Fibroblast of the conjunctiva (primary cell): ENCODE measurements around the gene OR8H1.

ENCODE experiments used
- DNase-seq: peaks from one replicate; pipeline ENCODE4 v3.0.0-alpha.2; 2010; ENCODE audit warnings: low read depth

OR8H1 gene, protein sequence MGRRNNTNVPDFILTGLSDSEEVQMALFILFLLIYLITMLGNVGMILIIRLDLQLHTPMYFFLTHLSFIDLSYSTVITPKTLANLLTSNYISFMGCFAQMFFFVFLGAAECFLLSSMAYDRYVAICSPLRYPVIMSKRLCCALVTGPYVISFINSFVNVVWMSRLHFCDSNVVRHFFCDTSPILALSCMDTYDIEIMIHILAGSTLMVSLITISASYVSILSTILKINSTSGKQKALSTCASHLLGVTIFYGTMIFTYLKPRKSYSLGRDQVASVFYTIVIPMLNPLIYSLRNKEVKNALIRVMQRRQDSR

DNA sequence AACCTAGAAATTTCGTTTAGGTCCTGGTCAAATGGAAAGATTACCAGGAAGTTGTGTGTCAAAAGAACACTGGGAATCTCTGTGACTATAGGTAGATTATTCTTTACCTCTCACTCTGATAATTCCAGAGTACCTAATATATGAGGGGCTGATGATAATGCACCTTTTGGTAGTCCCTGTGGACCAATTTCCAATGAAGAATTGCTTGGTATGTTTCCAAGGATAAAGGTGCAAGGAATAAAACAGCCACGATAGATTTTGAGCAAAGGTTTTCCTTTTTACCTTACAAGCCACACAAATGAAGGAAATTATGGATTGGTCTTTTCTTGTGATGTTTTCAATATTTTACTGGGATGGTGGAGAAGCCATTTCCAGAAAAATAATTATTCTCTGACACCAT is at the start of gene OR8H1:
TSS of gene OR8H1 (minus strand) at position 101 of the 400 bp plus-strand sequence. CDS start 1,192 bp downstream, outside the sequence.
- DNase-seq: no peak

DNA sequence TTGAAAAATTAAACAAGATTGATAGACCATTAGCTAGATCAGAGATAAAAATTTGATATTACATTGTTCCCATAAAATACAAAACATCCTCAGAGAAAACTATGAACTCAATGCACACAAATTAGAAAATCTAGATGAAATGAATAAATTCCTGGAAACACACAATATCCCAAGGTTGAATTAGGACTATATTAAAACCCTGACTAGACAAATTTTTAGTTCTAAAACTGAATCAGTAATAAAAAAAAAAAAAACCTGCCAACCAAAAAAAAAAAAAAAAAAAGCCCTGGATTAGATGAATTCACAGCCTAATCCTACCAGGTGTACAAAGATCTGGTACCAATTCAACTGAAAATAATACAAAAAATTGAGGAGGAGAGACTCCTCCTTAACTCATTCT is 48.2 kb upstream of the OR8H1 start:
- DNase-seq: no peak

DNA sequence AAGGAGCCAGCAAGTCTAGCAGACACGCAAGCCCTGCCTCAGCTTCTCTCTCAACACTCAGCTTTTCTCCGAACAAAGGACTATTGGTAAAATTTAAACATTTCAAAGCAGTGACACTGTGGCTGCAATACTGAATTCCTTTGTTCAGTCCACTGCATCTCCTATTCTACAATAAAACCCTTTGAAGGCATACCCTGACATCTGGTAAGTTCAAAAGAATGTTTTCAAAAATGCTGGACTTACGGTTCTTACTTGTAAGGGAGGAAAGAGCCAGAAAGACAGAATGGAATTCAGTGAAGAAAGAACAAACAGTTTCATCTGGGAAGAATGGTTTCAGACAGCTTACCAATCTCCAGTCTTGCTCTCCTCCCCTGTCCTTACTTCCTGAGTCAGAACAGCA is 41.1 kb upstream of the OR8H1 start:
- no peak for DNase-seq

DNA sequence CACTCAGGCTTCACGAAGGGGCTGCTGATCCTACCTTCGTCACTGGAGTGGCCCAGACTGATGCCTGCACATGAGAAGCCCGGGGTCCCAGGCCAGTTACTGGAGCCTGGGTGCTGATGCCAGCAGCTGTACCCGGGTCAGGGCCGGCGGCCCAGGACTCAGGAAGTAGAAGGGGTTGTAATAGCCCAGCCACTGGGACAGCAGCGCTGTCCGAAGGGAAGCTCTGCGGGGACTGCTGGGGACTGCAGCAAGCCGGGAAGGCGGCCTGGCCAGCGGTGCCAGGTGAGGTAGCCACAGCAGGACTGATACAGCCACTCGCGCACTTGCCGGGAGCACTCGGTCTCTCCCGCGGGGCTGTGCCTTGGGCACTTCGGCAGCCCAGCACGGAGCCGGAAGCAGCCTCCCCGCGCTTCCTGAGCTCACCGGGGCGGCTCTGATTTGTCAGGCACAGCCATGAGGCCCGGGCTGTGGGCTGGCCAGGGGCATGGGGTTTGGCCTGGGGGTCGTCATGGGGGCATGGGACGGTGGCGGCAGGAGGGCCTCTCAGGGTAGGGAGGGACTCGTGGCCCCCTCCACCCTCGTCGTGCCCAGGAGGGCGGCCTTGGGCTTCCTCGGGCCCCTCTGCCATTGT is 39.9 kb upstream of the OR8H1 start:
- no peak for DNase-seq

DNA sequence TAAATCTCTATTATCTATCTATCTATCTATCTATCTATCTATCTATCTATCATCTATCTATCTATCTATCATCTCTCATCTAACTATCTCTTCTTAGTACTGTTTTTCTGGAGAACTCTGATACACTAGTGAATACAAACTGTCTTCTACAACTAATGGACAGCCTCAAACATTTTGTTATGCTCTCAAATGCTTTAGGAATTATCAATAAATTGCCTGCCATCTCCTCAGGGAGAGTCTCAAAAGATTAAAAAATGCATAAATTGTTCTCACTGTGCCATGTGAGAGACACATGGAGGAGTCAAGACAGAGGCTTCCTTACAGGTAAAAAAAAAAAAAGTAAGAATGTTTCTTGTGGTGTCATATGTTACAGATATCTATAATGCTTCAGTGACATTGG is 22.8 kb upstream of the OR8H1 start, which contains the start of gene OR8K3:
TSS of gene OR8K3 (plus strand) at position 301 of the 400 bp plus-strand sequence. CDS start 3,163 bp downstream, outside the sequence.
- no peak for DNase-seq

DNA sequence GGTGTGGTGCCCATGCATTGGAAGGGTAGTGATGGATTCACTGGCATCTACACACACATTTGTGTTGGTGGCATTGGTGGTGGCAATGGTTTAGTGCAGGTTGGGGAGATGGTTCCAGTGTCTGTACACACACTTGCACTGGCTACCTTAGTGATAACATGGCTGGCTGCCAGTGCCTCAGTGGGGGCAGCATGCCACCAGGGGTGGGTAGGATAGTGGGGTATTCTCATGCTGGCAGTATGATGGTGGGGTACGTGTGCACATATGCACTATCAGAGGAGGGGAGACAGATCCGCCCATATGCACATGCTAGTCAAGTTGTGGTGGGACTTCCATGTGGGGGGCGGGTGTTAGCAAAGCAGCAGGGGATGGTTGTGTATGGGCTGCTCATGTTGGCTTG is 15.8 kb upstream of the OR8H1 start:
- no peak for DNase-seq

DNA sequence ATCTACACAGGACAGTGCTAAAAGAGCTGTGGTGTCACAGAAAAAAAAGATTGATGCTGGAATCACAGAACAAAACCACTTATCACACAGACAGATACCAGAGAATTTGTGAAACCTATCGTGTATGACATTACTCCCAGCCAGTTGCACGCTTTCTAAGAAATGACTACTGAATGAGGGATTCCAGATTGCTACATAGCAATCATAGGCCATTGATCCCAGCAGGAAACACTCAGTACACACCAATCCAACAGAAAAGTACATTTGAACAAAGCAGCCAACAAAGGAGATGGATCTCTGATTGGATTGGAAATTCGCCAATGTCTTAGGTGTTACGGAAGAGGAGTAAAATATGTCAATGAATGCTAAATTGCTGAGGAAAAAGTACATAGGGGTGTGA is 4.8 kb upstream of the OR8H1 start:
- DNase-seq: no peak

DNA sequence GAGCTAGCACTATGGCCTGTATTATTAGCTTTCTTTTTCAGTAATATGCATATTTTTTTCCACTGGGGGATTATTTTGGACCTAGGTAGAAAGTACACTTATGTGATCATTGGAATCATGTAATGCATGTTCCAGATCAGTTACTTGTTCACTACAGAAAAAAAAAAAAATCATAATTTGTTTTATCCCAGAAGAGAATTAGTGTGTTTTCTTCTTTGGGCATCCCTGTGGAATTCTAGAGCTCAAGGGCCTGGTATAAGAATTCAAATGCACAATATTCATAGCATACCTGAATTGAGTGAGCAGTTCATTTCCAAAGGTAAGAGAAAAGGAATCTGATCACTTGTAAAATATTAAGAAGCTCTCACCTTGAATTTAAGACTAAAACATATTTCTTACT is 18.2 kb downstream of the OR8H1 start, which contains the start of gene OR5T1:
TSS of gene OR5T1 (plus strand) at position 301 of the 400 bp plus-strand sequence. CDS start 1,485 bp downstream, outside the sequence.
- no peak for DNase-seq

DNA sequence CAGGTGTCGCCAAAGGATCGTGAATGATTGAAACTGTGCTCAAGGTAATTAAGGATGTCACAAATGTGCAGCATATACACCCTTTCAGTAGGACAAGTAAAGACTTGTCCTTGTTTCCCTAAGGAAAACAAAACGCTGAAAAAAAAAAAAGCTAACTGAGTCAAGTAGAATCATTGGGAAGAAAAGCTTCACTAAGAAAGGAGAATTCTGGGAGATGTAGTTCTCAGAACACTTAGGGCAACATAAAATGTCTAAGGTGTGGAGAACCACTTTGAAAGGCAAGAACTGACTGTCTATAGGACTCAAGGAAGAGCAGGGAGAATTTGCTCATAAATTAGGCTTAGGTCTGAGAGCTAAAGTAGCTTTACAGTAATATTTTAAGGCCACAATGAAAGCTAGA is 21.0 kb downstream of the OR8H1 start:
- DNase-seq: no peak

DNA sequence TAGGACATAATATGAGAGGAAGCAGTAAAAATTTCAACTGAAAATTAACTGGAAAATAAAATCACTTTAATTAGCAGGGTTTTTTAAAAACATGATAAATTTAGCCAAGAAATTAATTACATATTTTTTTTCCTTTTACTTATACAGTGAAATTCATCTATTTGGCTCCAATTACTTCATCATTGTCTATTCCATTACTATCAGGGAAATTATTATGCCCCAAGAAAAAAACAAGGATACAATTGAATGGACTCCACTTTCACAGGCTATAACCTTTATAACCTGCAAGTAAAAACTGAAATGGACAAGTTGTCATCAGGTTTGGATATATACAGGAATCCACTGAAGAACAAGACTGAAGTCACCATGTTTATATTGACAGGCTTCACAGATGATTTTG is 40.1 kb downstream of the OR8H1 start, which contains the start of gene OR5T3:
TSS of gene OR5T3 (plus strand) at position 301 of the 400 bp plus-strand sequence. CDS start at position 301, 0 bp downstream.
- DNase-seq: no peak
